Astrocyte (in vitro differentiated cells and primary cell): ENCODE data around the gene NTM. TPM values are rescaled to one million over a fixed set of nuclear protein-coding genes. Genes with fewer than 3 reads are reported as not detected.

Source experiments
- DNase-seq: peaks from one replicate; pipeline ENCODE4 v3.0.0-alpha.2; 2010; ENCODE audit warnings: low read depth
- FAIRE-seq: peaks from 2 replicates; lab custom pipeline; 2011; peaks lifted over from hg19 to GRCh38; lab: Jason Lieb, UNC
- H2AFZ ChIP-seq: 2 replicates; pipeline ENCODE4 v1.6.0; 2012; ENCODE audit warnings: low read depth, low read length, inconsistent platforms
- H3K27ac ChIP-seq: 2 replicates; pipeline ENCODE4 v1.5.1; 2011; ENCODE audit warnings: low read depth, low read length, inconsistent platforms
- H3K27me3 ChIP-seq: 2 replicates; pipeline ENCODE4 v1.6.0; 2011; ENCODE audit warnings: low read length, inconsistent platforms; ENCODE audit not compliant: insufficient read depth
- H3K36me3 ChIP-seq: 2 replicates; pipeline ENCODE4 v1.5.1; 2011; ENCODE audit warnings: low read length, inconsistent platforms; ENCODE audit not compliant: insufficient read depth
- H3K4me1 ChIP-seq: 2 replicates; pipeline ENCODE4 v1.5.1; 2011; ENCODE audit warnings: low read length, inconsistent platforms; ENCODE audit not compliant: insufficient read depth
- H3K4me2 ChIP-seq: 2 replicates; pipeline ENCODE4 v1.6.0; 2012; ENCODE audit warnings: low read length, inconsistent platforms
- H3K4me3 ChIP-seq: 2 replicates; pipeline ENCODE4 v1.5.1; 2011; ENCODE audit warnings: low read depth, mild to moderate bottlenecking, low read length, inconsistent platforms; ENCODE audit not compliant: insufficient read depth
- H3K79me2 ChIP-seq: 2 replicates; pipeline ENCODE4 v1.6.0; 2012; ENCODE audit warnings: mild to moderate bottlenecking, low read length, inconsistent platforms; ENCODE audit not compliant: insufficient read depth
- H3K9ac ChIP-seq: 2 replicates; pipeline ENCODE4 v1.6.0; 2012; ENCODE audit warnings: mild to moderate bottlenecking, low read length, inconsistent platforms
- H3K9me3 ChIP-seq: 2 replicates; pipeline ENCODE4 v1.5.1; 2012; ENCODE audit warnings: low read depth, mild to moderate bottlenecking, low read length, inconsistent platforms; ENCODE audit not compliant: insufficient read depth
- H4K20me1 ChIP-seq: 2 replicates; pipeline ENCODE4 v1.6.0; 2012; ENCODE audit warnings: low read length, inconsistent platforms; ENCODE audit not compliant: insufficient read depth
- H3K27ac Mint-ChIP-seq: one replicate; pipeline ENCODE4 v1.8.0; 2021; ENCODE audit warnings: mild to moderate bottlenecking, mixed read lengths; ENCODE audit not compliant: unreplicated experiment
- H3K27me3 Mint-ChIP-seq: one replicate; pipeline ENCODE4 v1.8.0; 2021; ENCODE audit warnings: low read depth, mixed read lengths; ENCODE audit not compliant: unreplicated experiment
- H3K36me3 Mint-ChIP-seq: one replicate; pipeline ENCODE4 v1.8.0; 2021; ENCODE audit warnings: low read depth, mixed read lengths; ENCODE audit not compliant: unreplicated experiment
- H3K4me1 Mint-ChIP-seq: one replicate; pipeline ENCODE4 v1.8.0; 2021; ENCODE audit warnings: low read depth, mixed read lengths; ENCODE audit not compliant: unreplicated experiment
- H3K4me3 Mint-ChIP-seq: one replicate; pipeline ENCODE4 v1.8.0; 2021; ENCODE audit warnings: mild to moderate bottlenecking, moderate library complexity, mixed read lengths; ENCODE audit not compliant: unreplicated experiment
- H3K9me3 Mint-ChIP-seq: one replicate; pipeline ENCODE4 v1.8.0; 2021; ENCODE audit warnings: mild to moderate bottlenecking, mixed read lengths; ENCODE audit not compliant: unreplicated experiment
- CTCF ChIP-seq: IDR thresholded peaks from 2 replicates; pipeline ENCODE4 v1.5.1; 2011; ENCODE audit warnings: low read depth, mild to moderate bottlenecking, inconsistent platforms, low read length, moderate library complexity; ENCODE audit not compliant: insufficient read depth
- EZH2 ChIP-seq: IDR thresholded peaks from 2 replicates; pipeline ENCODE4 v1.6.1; 2012; ENCODE audit warnings: mild to moderate bottlenecking, low read length, inconsistent platforms; ENCODE audit not compliant: insufficient read depth
- total RNA-seq: library from RNA; stranded (reverse); gene quantifications from 2 replicates; pipeline ENCODE4 v1.2.1, GENCODE V29; 2021

Gene NTM
- total RNA-seq, 1 donor from 2014 or later, result 98.2 TPM

- no peak for DNase-seq
- H3K27ac Mint-ChIP-seq, result no peak overlapping the region
- H3K36me3 ChIP-seq, result no peaks in the 10 kb centered on the region
- no peaks in the 10 kb centered on the region for H3K9me3 Mint-ChIP-seq
- no peak for TF ChIP-seq CTCF
- no peak for TF ChIP-seq EZH2
- H3K4me2 ChIP-seq, result no peak overlapping the region
- H3K27ac ChIP-seq, result no peak overlapping the region
- no peaks in the 10 kb centered on the region for H3K27me3 ChIP-seq
- no peaks in the 10 kb centered on the region for H3K9me3 ChIP-seq
- H3K4me3 Mint-ChIP-seq, result no peak overlapping the region
- H3K27me3 Mint-ChIP-seq, result no peaks in the 10 kb centered on the region
- no peak overlapping the region for H3K4me3 ChIP-seq
- no peak for FAIRE-seq
- H3K9ac ChIP-seq, result no peak overlapping the region
- H2AFZ ChIP-seq, result no peak overlapping the region
- peaks cover 57% of the 10 kb centered on the region for H3K4me1 Mint-ChIP-seq
- peaks cover 44% of the 10 kb centered on the region for H3K4me1 ChIP-seq
- peaks cover 91% of the 10 kb centered on the region for H3K79me2 ChIP-seq
- no peaks in the 10 kb centered on the region for H4K20me1 ChIP-seq
- H3K36me3 Mint-ChIP-seq, result peaks cover 2% of the 10 kb centered on the region
Measured at GRCh38 chr11:132049205-132049604, 678.8 kb downstream of the NTM start.

GRCh38 chr11:132050049-132050448 is 679.6 kb downstream of the NTM start:
- H4K20me1 ChIP-seq, result no peaks in the 10 kb centered on the region
- Mint-ChIP-seq H3K4me3 (no peak overlapping the region), H3K27ac (peak overlapping the region; percentile 81), H3K4me1 (peaks cover 57% of the 10 kb centered on the region), H3K27me3 (no peaks in the 10 kb centered on the region), H3K9me3 (no peaks in the 10 kb centered on the region), H3K36me3 (no peaks in the 10 kb centered on the region)
- H3K4me1 ChIP-seq, result peaks cover 53% of the 10 kb centered on the region
- no peak overlapping the region for H3K27ac ChIP-seq
- FAIRE-seq, result no peak
- DNase-seq, result no peak
- peaks cover 82% of the 10 kb centered on the region for H3K79me2 ChIP-seq
- no peak overlapping the region for H2AFZ ChIP-seq
- H3K27me3 ChIP-seq, result no peaks in the 10 kb centered on the region
- H3K4me3 ChIP-seq, result no peak overlapping the region
- no peak overlapping the region for H3K4me2 ChIP-seq
- TF ChIP-seq EZH2, result no peak
- no peak for TF ChIP-seq CTCF
- H3K36me3 ChIP-seq, result no peaks in the 10 kb centered on the region
- no peak overlapping the region for H3K9ac ChIP-seq
- H3K9me3 ChIP-seq, result no peaks in the 10 kb centered on the region

- Histone ChIP-seq H3K9ac (no peak overlapping the region), H2AFZ (no peak overlapping the region), H3K79me2 (peaks cover 82% of the 10 kb centered on the region), H3K27me3 (no peaks in the 10 kb centered on the region), H3K9me3 (no peaks in the 10 kb centered on the region), H3K36me3 (no peaks in the 10 kb centered on the region), H3K4me2 (peak overlapping the region; percentile 12), H3K27ac (peak overlapping the region; percentile 36), H3K4me1 (peaks cover 59% of the 10 kb centered on the region), H4K20me1 (no peaks in the 10 kb centered on the region), H3K4me3 (no peak overlapping the region)
- Mint-ChIP-seq H3K36me3 (no peaks in the 10 kb centered on the region), H3K4me3 (no peak overlapping the region), H3K4me1 (peaks cover 57% of the 10 kb centered on the region), H3K27me3 (no peaks in the 10 kb centered on the region), H3K9me3 (no peaks in the 10 kb centered on the region), H3K27ac (peak overlapping the region; percentile 81)
- FAIRE-seq (no peak), DNase-seq (peak; percentile 57)
- TF ChIP-seq EZH2, result no peak
- no peak for TF ChIP-seq CTCF
Measured at GRCh38 chr11:132050577-132051165, 680.3 kb downstream of the NTM start.
